ENCODE measurements around the gene ACAP3.

ACAP3 gene

GRCh38 chr1:1338278-1338677 lies 30.5 kb upstream of the ACAP3 start:
- TF ChIP-seq, protein P1, sequence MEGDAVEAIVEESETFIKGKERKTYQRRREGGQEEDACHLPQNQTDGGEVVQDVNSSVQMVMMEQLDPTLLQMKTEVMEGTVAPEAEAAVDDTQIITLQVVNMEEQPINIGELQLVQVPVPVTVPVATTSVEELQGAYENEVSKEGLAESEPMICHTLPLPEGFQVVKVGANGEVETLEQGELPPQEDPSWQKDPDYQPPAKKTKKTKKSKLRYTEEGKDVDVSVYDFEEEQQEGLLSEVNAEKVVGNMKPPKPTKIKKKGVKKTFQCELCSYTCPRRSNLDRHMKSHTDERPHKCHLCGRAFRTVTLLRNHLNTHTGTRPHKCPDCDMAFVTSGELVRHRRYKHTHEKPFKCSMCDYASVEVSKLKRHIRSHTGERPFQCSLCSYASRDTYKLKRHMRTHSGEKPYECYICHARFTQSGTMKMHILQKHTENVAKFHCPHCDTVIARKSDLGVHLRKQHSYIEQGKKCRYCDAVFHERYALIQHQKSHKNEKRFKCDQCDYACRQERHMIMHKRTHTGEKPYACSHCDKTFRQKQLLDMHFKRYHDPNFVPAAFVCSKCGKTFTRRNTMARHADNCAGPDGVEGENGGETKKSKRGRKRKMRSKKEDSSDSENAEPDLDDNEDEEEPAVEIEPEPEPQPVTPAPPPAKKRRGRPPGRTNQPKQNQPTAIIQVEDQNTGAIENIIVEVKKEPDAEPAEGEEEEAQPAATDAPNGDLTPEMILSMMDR (conservative IDR thresholded peaks at IDR 0.05; ENCODE audit: control insufficient read depth, insufficient read depth, low read depth, low read length) = no peak
- H3K4me3 ChIP-seq (ENCODE audit: control insufficient read depth, low read depth, low read length) = no peak overlapping the region
- no peak for DNase-seq (ENCODE audit: low read depth)

GRCh38 chr1:1337793-1338147 lies 30.0 kb upstream of the ACAP3 start:
- TF ChIP-seq, protein P1 (conservative IDR thresholded peaks at IDR 0.05; ENCODE audit: control insufficient read depth, insufficient read depth, low read depth, low read length) = no peak
- H3K4me3 ChIP-seq (ENCODE audit: control insufficient read depth, low read depth, low read length) = no peak overlapping the region
- DNase-seq (ENCODE audit: low read depth) = no peak

DNA sequence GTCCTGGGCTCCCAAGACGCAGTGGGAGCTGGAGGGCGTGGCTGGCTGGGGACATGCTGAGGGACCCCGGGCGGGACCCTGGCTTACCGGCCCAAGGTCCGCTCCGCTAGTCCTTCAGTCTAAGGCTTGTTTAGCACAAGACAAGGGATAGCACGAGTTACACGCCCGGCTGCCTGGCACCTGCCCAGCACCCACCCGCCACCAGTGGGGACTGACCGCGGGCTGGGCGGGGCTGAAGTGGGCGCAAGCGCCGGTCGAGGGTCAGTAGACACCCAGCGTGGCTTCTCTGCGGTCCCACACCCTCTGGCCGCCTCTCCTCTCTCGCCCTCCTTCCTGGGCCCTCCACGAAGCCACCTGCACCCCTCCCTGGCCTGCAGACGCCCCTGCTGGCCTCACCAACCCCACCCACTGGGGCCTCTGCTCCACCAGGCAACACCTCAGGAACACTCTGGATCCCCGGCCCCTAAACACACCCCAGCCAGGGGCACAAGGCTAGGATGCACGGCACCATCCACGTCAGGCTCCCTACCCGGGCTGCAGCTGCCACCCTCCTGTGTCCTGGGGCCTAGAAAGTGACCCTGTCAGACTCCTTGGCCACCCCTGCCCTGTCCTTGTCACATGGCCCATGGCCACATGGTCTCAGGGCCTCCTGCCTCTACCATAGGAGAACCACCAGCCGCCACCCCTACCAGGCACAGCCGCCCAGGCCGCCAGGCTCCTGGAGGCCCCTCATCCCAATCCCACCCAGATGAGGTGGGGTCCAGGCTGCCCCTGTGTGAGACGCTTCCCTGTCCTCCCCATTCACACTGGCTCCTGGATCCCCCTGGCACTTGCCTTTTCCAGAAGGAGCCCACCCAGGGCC lies 29.4 kb upstream of the ACAP3 start:
- no peak for DNase-seq (ENCODE audit: low read depth)
- TF ChIP-seq, protein P1 (conservative IDR thresholded peaks at IDR 0.05; ENCODE audit: control insufficient read depth, insufficient read depth, low read depth, low read length) = no peak
- no peak overlapping the region for H3K4me3 ChIP-seq (ENCODE audit: control insufficient read depth, low read depth, low read length)

DNA sequence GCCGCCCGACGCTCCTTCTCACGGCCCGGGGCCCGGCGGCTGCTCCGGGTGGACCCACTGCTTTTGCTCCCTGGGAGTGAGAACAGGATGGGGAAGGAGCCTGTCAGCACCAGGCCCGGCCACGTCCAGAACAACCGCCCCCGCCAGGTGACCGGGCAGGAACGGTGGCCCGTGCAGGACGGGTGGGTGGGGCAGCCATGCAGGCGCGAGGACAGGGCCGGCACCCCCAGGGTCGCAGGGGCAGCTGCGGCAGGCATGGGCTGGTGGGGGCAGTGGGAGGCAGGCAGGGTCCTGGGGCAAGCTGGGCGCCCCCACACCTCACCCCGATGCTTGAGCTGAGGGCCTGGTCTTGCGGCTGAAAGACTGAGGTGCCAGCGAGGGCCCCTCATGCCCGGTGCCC lies 28.7 kb upstream of the ACAP3 start:
- DNase-seq (ENCODE audit: low read depth) = no peak
- H3K4me3 ChIP-seq (ENCODE audit: control insufficient read depth, low read depth, low read length) = no peak overlapping the region
- TF ChIP-seq, protein P1 (conservative IDR thresholded peaks at IDR 0.05; ENCODE audit: control insufficient read depth, insufficient read depth, low read depth, low read length) = no peak

GRCh38 chr1:1335792-1336248 lies 28.1 kb upstream of the ACAP3 start:
- DNase-seq (ENCODE audit: low read depth) = no peak
- H3K4me3 ChIP-seq (ENCODE audit: control insufficient read depth, low read depth, low read length) = no peak overlapping the region
- TF ChIP-seq, protein P1 (conservative IDR thresholded peaks at IDR 0.05; ENCODE audit: control insufficient read depth, insufficient read depth, low read depth, low read length) = no peak

DNA sequence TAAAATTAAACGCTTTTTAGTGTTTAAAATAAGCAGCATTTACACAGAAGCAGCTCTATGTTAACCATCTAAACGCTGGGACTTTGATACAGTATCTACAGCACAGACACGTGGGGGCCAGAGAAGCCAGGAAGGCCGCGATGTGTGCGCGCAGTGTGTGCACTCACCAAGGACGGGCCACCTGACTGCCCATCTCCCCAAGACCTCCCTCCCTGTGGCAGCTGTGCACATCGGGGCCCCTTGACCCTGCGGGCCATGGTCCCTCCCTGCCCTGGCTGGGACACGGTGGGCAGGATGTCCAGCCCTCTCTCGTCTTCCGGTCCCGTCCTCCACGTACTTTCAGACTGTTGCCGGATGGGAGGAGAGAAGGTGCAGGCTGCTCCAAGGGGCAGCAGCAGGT lies 27.6 kb upstream of the ACAP3 start:
- H3K4me3 ChIP-seq (ENCODE audit: control insufficient read depth, low read depth, low read length) = no peak overlapping the region
- TF ChIP-seq, protein P1 (conservative IDR thresholded peaks at IDR 0.05; ENCODE audit: control insufficient read depth, insufficient read depth, low read depth, low read length) = no peak
- DNase-seq (ENCODE audit: low read depth) = no peak
